Diencephalon (tissue), 1 donor: ENCODE results near the gene TREM2. TPM values are rescaled to one million over a fixed set of nuclear protein-coding genes. Genes with fewer than 3 reads are reported as not detected.

Source experiments
- total RNA-seq: library from RNA; depleted of rRNA; stranded (reverse); fragments of >200 nt; gene quantifications from one replicate; pipeline ENCODE4 v1.2.3, GENCODE V29; 2014

TREM2 gene
- 8.5 TPM for total RNA-seq

GRCh38 chr6:41162687-41163418 is at the start of gene TREM2:
TREM2 (minus strand) TSS chr6:41163116; CDS start chr6:41163082, 34 bp downstream.

GRCh38 chr6:41200901-41201763 is 38.2 kb upstream of the TREM2 start, which contains the start of gene TREML2:
TREML2 (minus strand) TSS chr6:41201149; CDS start chr6:41201008, 141 bp downstream.

GRCh38 chr6:41153992-41154625 is 8.8 kb downstream of the TREM2 start, which contains the start of gene TREML1:
TREML1 (minus strand) TSS chr6:41154347; CDS start chr6:41154288, 59 bp downstream.

Other genes with a start within 250 kb of the TREM2 start
- gene UNC5CL, start 123.9 kb downstream of the TREM2 start, total RNA-seq: 0.23 TPM
- not detected for gene TSPO2, start 120.6 kb downstream of the TREM2 start, total RNA-seq
- not detected for gene APOBEC2, start 109.9 kb downstream of the TREM2 start, total RNA-seq
- gene OARD1, start 90.8 kb downstream of the TREM2 start, total RNA-seq: 16.1 TPM
- 36.2 TPM for gene NFYA, start 90.1 kb downstream of the TREM2 start, total RNA-seq
- gene TREML1, start 8.8 kb downstream of the TREM2 start, total RNA-seq: not detected
- gene TREML2, start 38.0 kb upstream of the TREM2 start, total RNA-seq: not detected
- gene TREML4, start 65.2 kb upstream of the TREM2 start, total RNA-seq: not detected
- gene TREM1, start 123.6 kb upstream of the TREM2 start, total RNA-seq: not detected
- not detected for gene NCR2, start 172.5 kb upstream of the TREM2 start, total RNA-seq